GM21619 (cell line): ENCODE data around the gene INHBB.

Experiments
- ATAC-seq: cut with Tn5 transposase; IDR thresholded peaks from one replicate; pipeline ENCODE4 v1.9.1; 2021; ENCODE audit not compliant: unreplicated experiment

INHBB gene

DNA sequence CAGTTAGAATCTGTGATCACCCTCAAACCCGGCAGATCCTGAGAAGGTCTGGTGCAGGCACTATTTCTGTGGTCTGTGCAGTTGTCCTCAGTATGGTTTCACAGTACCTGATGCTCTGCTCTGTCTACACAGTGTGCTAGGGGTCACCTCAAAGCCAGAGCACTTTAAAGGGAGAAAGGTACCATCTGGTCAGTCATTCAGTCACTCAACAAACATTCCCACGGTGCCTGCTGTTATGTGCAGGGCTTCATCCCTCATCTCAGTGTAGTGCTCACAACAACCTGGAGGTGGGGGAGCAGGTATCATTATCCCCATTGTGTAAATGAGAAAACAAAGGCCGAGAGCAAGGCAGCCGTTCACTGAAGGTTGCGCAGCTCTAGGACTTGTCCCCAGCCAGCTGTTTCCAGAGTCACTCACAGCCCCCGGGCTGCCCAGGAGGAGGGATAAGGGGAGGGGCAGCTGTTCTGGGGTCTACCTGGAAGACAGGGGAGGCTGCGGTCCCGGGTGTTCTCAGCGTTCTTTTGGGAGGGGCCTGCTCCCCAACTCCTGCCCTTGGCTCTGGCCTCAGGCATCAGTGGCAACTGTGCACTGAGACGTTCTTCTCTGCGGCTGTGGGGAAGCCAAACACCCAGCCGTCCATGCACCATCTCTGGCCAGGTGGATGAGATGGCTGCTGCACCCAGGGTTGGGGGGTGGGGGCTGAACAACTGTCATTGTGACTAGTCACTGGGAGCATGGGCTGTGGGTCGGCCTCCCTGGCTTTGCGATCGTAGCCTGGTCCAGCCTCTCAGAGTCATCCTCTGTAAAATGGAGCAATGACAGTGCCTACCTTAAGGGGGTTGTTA, 9.2 kb downstream of the INHBB start:
- no peak for ATAC-seq

DNA sequence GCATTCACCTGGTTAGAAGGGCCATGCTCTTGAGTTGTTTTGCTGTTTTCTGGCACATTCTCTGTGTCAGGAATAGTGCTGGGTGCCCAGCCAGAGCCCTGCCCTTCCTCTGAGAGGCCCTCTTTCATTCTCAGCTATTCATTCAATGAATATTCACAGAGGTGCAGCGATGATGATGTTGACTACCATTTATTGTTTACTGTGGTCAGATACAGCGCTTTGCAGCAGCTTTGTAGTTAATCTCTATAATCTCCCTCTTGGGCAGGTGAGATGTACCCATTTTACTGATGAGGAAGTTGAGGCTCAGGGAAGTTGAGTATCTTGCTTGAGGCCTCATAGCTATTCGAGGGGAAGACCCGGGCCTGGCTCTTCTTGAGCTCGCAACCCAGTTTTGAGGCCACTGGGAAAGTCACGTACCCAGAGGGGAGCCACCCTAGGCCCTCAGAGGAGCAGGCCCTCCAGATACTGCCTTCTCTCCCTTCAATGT, 9.9 kb downstream of the INHBB start:
- no peak for ATAC-seq

DNA sequence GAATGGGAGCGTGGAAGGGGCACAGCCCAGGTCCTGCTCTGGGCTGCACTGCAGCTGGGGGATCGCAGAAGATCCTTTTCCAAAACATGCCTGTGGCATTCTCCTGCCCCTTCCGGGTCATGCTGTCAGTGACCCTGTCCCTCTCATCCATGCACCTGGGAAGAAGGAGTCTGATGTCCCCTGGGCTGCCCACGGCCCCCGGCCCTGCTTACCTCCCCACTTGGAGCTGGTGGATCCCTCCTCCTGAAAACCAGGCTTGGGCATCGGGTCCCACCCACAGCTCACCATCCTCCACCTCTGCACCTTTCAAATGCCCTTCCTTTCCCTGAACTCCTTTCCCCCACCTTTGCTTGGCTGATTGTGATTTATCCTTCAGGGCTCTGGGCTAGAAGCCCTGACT, 11.8 kb downstream of the INHBB start:
- ATAC-seq, result no peak

DNA sequence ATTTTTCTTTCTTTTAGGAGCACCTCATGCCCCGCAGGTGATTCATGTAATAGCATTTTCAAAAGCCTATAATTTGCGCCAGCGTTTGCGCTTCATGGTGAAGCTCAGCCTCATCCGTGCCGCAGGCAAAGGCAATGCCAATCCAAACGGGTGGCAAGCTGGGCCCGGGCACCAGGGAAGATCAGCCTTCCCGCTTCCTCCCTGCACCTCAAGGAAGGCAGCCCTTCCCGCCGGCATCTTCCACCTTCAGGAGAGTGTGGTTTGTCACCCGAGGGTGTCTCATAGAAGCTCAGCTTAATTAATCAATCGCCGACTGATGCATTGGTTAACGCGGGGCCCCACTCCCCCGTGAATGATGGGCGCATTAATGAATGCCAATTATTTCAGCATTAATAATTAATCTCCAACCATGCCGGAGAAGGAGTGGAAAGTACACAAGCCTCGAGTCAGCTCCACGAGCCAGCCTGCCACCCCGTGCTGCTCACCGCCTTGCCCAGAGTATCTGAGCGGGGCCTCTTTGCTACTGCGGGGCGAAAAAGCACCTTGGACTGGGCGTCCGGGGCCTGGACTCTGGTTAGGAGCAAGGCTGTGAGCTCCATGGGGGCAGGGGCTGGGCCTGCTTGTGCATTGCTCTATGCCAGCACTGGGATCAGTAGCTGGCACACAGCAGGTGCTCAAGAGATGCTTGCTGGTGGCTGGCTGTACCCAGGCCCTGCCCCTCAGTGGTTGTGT, 13.0 kb downstream of the INHBB start:
- ATAC-seq, result no peak

DNA sequence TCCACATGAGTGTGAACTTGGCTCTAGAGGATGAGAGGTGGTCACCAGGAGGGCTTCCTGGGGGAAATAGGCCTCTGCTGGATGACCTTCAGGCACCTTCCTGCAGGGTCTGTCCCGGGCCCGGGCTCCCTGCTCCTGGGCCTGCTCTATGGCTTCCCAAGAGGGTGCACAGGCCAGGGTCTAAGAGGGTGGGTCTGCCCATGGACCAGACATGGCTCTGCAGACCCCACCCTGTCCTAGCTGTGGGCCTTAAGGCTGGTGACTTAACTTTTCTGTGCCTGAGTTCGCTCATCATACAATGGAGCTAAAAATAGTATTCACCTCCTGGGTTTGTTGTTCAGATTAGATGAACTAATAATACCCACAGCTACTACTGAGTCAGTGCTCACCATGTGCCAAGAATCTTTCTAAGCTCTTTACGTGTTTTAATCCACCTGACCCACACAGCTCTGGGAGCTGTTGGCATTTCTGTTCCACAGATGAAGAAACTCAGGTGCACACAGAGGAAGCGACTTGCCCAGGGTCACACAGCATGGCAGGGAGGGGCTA, 14.4 kb downstream of the INHBB start:
- no peak for ATAC-seq

DNA sequence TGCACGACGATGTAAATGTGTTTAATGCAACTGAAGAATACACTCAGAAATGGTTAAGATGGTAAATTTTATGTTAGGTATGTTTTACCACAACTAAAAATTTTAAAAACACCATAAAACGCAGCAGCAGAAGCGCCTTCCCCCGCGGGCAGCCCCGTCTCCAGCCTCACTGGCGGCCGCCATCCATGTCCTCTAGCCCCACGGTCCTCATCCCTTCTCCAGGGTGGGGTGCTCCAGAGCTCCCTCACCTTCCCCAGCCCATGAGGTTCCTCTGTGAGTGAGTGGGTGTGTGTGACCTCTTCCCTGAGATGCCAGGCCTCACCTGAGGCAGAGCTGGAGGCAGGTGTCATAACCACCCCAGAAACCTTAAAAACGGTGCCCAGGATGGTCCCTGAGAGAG, 17.0 kb downstream of the INHBB start:
- ATAC-seq, result no peak

DNA sequence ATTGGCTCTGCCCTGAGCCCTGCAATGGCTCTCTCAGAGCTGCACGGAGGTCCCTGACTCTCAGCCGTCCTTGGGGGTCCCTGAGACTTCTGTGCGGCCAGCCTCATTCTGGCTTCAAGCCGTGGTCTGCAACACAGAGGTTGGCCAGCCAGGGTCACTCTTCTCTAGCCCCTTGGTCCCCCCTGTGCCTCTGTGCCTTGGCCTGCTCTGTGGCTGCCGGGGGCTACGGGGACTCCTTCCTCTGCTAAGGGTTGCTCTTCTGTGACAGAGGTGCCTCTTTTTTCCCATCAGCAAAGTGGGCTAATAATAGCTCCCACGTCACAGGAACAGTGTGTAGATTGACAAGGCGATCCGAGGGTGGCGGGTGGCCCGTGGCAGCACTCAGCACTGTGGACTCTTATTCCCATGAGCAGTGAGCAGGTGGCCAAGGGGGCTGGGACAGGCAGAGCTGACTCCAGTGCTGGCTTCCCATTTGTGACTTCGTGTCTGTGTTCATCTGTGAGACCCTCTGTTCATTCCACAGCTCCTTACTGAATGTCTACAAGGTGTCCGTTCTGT, 19.4 kb downstream of the INHBB start:
- no peak for ATAC-seq

DNA sequence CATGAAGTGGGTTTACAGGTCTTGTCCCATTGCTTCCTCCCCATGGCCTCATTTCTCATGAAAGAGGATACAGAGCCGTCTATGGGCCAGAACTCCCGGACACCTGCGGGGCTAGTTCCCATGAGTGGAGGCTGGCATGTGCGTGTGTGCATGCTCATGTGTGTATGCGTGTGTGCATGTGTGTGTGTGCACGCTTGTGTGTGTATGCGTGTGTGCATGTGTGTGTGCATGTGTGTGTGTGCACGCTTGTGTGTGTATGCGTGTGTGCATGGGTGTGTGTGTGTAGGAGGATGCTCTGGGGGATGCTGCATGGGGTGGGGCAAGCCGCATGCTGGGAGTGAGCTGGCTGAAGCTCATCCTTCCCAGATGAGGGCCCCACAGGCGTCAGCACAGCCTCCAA, 20.8 kb downstream of the INHBB start:
- no peak for ATAC-seq

DNA sequence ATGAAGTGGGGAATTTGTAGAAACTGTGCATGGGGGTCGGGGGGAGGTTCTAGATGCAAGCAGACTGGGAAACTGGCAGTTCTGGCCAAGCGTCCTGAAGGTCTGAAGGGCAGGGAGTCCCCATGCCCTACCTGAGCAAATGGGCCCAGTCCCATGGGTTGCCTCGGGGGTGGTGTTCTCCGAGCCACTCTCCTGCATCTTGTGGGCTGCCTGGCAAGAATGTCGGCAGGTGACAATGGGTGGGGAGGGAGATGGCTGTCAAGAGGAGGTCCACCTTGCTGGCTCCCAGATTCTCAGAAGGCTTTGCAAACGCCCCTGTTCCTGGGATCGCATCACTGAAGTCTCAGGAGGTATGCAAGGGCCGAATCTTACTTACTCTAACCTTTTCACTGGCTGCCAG, 21.3 kb downstream of the INHBB start:
- ATAC-seq, result no peak

DNA sequence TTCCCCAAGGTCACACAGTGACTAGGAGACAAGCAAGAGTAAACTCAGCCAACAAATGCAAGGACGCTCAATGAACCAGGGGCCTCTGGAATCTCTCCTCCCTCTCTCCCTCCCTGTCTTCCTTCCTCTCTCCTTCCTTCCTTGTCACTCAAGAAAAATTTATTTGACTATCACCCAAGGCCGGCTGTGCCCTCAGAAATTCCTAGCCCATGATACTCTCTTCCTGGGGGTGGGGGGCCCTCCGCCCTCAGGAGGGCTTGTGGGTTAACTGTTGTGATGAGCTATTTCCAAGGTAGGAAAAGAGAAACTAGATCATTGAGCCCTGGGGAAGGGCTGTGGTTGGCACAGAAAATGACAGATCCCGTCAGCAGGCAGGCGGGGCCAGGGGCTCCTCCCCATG, 21.7 kb downstream of the INHBB start:
- ATAC-seq, result no peak

DNA sequence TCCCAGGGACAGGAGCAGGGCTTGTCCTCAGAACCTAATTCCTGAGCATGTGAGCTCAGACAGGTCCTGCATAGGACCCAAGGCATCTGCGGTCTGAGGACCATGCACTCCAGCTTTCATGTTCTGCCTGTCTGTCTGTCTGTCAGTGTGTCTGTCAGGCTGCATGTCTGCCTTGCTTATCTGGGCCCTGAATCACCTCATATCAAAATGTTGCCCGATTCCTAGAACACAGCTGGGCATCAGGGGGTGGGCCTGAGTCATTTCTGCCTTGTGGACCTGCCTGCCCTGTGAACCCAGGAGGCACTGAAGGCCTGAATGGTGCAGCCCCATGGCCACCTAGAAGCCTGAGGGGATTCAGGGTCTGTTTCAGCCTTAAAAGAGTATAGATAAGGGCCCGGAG, 22.1 kb downstream of the INHBB start:
- no peak for ATAC-seq

DNA sequence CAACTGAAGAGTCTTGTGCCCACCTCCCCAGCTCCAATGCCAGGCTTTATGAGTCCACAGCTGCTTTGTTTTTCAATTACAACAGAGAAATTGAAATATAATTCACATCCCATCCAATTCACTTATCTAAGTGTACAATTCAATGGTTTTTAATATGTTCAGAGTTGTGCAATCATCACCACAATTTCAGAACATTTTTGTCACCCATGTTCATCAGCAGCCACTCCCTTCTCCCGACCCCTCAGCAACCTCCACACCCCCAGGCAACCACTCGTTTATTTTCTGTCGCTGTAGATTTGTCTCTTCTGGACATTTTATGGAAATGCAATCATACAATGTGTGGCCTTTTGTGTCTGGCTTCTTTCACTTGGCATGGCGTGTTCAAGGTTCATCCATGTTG, 23.3 kb downstream of the INHBB start:
- ATAC-seq, result no peak

DNA sequence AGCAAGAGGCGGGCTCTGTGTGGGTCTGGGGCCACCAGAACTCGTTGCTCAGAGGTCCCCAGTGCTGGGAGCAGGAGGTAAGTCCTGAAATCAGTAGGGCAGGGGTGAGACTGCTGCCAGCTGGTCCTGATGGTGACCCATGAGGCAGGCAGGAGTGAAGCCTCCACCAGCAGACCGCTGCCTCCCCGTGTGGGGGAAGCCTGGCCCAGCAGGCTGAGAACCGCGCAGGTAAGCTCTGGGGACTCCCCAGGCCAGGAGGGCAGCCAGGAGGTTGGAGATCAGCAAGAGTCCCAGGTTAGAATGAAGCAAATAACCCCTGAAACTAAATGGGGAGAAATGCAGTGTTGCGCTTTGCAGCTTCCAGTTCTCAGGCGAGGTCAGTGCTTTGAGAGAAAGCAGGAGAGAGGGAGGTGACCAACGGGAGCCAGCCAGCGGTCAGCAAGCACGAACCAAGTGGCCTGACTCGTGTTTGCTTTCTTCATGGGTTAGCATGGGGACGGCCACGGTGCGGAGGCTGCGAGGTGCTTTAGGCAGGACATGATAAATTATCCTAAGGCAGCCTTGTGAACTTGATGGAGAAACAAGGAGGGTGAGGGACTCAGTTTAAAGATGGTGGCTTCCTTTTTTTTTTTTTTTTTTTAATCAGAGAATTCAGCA, 26.2 kb downstream of the INHBB start:
- no peak for ATAC-seq

DNA sequence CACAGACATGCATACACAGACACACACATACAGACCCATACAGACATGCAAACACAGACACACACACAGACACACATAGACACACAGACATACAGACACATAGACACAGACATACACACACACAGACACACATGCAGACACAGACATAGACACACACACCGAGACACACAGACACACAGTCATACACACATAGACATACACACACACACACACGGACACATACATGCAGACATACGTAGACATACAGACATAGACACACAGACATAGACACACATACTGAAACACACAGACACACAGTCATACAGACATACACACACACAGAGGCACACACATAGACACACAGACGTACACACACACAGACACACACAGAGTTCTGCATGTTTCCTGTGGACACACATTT, 26.9 kb downstream of the INHBB start:
- ATAC-seq, result no peak

DNA sequence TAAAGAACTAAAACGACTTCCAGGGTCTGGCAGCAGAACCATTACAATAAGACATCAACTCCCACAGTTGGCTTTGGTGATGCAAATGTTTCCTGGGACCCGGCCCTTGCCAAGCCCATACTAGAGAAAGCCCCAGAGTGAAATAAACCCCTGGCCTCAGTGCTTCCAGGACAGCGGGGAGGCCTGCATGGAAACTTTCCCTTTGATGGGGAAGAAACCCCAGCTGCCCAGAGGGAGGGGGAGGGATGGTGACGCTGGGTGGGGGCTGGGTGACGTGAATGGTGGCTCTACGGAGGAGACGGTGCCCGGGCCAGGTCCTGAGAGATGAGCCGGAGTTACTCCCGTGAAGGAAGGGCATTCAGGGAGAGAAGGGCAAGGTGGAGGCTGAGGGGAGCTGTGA, 27.5 kb downstream of the INHBB start:
- no peak for ATAC-seq

DNA sequence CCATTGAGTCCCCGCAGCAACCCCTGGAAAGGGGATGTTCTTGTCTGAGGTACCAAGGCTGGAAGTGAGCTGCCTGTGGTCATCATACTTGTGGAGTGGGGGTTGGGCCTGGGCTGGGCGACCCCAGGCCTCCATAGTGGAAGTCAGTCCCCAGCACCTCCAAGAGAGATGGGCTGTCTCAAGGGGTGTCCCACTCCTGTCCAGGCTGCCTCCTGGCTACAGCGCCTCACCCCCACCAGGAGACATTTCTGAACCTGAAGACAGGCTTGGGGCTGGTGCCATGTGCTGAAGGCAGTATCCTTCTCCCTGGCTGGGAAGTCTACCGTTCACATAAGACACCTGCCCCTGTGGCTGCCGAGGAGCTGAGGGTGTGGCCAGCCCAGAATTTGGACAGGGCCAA, 28.9 kb downstream of the INHBB start:
- no peak for ATAC-seq

DNA sequence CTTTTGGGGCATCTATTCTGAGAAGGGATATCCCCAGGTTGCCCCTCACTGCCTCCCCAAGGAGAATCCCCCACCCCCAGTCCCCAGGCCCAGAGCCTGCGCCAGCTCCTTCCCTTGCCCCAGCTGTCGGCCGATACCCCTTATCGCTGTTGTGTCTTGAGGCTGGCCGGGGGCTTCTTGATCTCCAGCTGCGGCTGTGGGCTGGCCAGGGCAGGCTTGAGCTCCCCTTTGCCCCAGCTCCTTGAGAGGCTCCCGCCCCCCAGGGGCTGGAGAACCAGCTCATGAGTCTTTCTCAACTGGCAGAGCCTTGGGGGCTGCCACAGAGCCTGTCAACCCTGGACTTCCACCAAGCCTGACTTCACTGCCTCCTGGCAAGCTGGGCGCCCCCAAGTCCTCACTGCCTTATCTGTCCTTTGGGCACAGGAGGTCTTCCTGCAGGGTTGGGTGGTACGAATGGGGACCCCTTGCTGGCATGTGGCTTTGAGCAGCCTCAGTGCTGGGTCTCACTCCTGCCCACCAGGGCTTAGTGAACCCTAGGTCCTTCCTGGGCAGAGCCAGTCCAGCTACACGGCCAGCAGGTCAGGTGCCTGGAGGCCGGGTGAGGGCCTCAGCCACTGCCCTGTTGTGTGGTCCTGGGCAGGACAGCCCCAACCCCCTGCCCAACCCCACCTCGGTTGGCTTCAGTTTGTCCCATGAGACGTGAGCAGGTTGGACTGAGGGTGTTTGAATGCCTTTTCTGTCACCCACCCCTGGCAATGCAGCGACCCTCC, 29.5 kb downstream of the INHBB start:
- ATAC-seq, result no peak

DNA sequence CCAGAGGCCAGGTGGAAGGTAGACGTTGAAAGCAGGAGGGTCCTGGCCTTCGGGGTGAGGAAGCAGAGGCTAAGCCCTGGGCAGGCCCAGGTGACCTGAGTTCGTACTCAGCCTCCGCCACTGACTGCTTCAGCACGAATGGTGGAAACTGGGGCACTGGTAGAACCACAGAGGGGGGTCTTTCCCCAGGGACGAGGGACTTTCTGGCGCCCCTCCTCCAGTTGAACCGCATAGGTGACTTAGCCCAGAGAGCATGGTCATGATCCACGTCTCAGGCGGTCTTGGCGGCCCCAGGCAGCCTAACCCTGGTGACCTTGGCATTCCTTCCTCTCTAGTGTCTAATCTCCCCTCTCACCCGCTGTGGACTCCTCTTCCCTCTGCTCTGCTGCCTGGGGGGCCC, 30.2 kb downstream of the INHBB start:
- ATAC-seq, result no peak

DNA sequence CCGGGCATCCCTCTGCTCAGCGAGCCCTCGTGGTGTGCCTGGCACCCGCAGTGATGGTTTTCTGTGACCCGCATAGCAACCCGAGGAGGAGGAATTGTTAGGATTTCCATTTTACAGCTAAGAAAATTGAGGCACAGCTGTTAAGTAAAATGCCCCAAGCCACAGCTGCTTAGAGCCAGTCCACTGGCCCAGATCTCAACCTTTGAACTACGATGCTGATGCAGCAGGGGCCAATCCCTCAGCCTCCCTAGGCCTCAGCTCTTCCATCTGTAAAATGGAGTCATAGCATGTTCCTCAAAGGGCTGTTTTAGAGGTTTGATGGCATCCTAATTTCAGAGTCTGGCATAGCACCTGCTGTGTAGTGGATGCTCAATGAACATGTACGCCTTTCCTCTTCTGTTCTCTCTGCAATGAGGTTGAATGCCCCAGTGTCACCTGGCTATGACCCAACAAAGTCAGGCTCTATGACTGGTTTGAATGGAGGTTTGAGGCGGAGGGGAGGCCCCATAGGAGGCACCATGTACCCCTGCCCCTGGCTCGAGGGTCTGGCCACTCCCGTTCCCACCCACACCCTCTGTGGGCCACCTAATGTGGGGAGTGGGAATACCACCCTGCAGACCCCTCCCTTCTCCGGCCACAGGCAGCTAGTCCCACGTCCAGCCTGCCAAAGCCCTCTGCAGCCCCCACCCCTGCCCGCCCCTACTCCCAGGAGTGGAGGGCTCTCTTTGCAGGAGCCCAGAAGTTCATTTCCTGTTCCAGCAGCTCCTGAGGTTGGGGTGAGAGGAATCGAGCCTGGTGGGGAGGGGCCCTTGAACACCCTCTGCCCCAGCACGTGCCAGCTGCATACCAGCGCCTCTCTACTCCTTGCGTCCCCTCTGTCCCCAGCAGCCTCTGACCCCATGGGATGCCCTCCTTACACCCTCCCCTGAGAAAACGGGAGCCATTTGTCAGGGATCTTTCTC, 31.0 kb downstream of the INHBB start:
- ATAC-seq, result no peak
